ENCODE measurements around the gene NCKAP1. TPM values are rescaled to one million over a fixed set of nuclear protein-coding genes. Genes with fewer than 3 reads are reported as not detected.
A peak's percentile ranks its signal among the peaks of the same experiment; 100 is the strongest.
"Not testable (repeated sequence)": the region's sequence is repeated elsewhere in the genome, so short reads cannot be mapped to it uniquely, and the experiment has no call there.

Gene NCKAP1
- total RNA-seq, 2 donors from 2014 or later, result 107 to 113 TPM

GRCh38 chr2:183019718-183020442 lies 18.4 kb downstream of the NCKAP1 start:
- Histone ChIP-seq H3K4me1 (peaks cover 0 to 38% of the 10 kb centered on the region in 2 donors), H3K27ac (peak overlapping the region in 1 of 2 donors; percentile 7), H3K36me3 (peaks cover 5% of the 10 kb centered on the region), H3K4me3 (no peak overlapping the region), H3K27me3 (no peaks in the 10 kb centered on the region), H3K9me3 (no peaks in the 10 kb centered on the region)
- no peak for TF ChIP-seq CTCF (IDR thresholded peaks at IDR 0.05)
- DNase-seq (ENCODE audit: low spot score), result no peak

- H3K4me3 ChIP-seq; H3K27me3 ChIP-seq; DNase-seq (ENCODE audit: low spot score); H3K36me3 ChIP-seq; H3K9me3 ChIP-seq; H3K27ac ChIP-seq: not testable (repeated sequence)
- peaks cover 0 to 47% of the 10 kb centered on the region in 2 donors for H3K4me1 ChIP-seq
Measured at GRCh38 chr2:183017845-183018244, 20.4 kb downstream of the NCKAP1 start.

GRCh38 chr2:183014005-183014404 lies 24.3 kb downstream of the NCKAP1 start:
- no peak overlapping the region for H3K27ac ChIP-seq
- H3K4me3 ChIP-seq, result no peak overlapping the region
- no peak for DNase-seq (ENCODE audit: low spot score)
- no peaks in the 10 kb centered on the region for H3K36me3 ChIP-seq
- peaks cover 0 to 55% of the 10 kb centered on the region in 2 donors for H3K4me1 ChIP-seq
- no peaks in the 10 kb centered on the region for H3K9me3 ChIP-seq
- H3K27me3 ChIP-seq, result no peaks in the 10 kb centered on the region
- no peak for TF ChIP-seq CTCF (IDR thresholded peaks at IDR 0.05)

GRCh38 chr2:183011743-183012142 lies 26.5 kb downstream of the NCKAP1 start:
- Histone ChIP-seq H3K27ac (no peak overlapping the region), H3K9me3 (no peaks in the 10 kb centered on the region), H3K4me1 (peaks cover 0 to 49% of the 10 kb centered on the region in 2 donors), H3K27me3 (no peaks in the 10 kb centered on the region), H3K36me3 (no peaks in the 10 kb centered on the region), H3K4me3 (no peak overlapping the region)
- DNase-seq (ENCODE audit: low spot score), result no peak
- TF ChIP-seq CTCF (IDR thresholded peaks at IDR 0.05), result no peak

- Histone ChIP-seq H3K27ac (no peak overlapping the region), H3K36me3 (no peaks in the 10 kb centered on the region), H3K4me1 (peaks cover 0 to 45% of the 10 kb centered on the region in 2 donors), H3K4me3 (no peak overlapping the region), H3K27me3 (no peaks in the 10 kb centered on the region), H3K9me3 (no peaks in the 10 kb centered on the region)
- DNase-seq (ENCODE audit: low spot score), result no peak
- TF ChIP-seq CTCF (IDR thresholded peaks at IDR 0.05), result no peak
Measured at GRCh38 chr2:183010112-183010511, 28.1 kb downstream of the NCKAP1 start.

GRCh38 chr2:183009249-183009899 lies 28.9 kb downstream of the NCKAP1 start:
- peaks cover 0 to 39% of the 10 kb centered on the region in 2 donors for H3K4me1 ChIP-seq
- H3K27ac ChIP-seq, result no peak overlapping the region
- no peak overlapping the region for H3K4me3 ChIP-seq
- DNase-seq (ENCODE audit: low spot score), result no peak
- H3K9me3 ChIP-seq, result no peaks in the 10 kb centered on the region
- H3K36me3 ChIP-seq, result no peaks in the 10 kb centered on the region
- no peak for TF ChIP-seq CTCF (IDR thresholded peaks at IDR 0.05)
- no peaks in the 10 kb centered on the region for H3K27me3 ChIP-seq
